Measurements from ENCODE around the gene TOR3A.
A peak's percentile ranks its signal among the peaks of the same experiment; 100 is the strongest.

TOR3A gene

DNA sequence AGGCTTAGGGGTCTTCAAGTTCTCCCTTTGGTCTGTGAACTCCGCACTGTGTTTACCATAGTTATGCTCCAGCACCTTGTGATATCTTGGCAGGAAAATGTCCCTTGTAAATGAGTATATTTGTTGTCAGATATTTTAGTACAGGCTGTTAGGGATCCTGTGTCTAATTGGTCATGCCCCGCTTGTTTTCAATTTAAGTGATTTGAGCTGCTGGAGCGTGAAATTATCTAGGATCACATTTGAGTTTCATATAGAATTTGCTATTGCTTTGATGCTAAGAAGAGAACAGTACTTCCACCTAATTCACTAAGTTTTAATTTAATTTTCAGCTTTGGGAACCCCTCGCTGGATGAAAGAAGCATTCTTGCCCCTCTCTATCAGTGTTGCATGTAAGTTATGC lies 15.4 kb upstream of the TOR3A start:
- no peak for ATAC-seq
- DNase-seq: no peak

- DNase-seq: no peak
Measured at GRCh38 chr1:179077396-179077795, 4.5 kb upstream of the TOR3A start.

GRCh38 chr1:179079113-179079761 lies 2.6 kb upstream of the TOR3A start:
- DNase-seq: peak; percentile 35
- no peak for ATAC-seq

More at GRCh38 chr1:179077396-179077795, 4.5 kb upstream of the TOR3A start:
- ATAC-seq: no peak

GRCh38 chr1:179080866-179081686 lies 794 bp upstream of the TOR3A start:
- peak; percentile 46 for ATAC-seq
- peak; percentile 30 for DNase-seq

DNA sequence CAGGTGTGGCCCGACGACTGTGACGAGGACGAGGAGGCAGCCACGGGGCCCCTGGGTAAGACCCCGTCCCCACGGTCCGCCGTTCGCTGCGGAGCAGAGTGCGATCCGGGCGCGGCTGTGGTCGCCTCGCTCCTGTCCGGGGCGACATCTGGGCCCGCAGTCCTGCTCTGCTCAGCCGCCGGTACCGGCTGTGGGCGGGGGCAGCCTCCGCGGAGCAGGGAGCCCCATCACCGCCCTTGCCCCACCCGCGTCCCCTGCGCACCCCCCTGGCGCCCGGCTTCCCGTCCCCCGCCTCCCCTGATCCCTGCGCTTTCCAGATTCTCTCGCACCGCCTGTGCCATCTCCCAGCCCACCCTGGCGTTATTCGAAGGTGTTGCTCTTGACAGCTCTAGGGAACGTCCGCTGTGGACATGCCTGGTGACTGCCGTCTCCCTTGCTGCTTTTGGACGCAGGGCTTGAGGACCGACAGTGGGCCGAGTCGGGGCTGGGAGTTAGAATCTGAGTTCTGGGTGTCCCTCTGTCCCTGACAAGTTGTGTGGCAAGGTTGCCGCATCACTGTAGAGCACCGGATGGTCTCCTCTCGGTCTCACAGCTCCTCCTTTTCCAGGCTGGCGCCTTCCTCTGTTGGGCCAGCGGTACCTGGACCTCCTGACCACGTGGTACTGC lies 596 bp downstream of the TOR3A start:
- DNase-seq: peak; percentile 42
- peak; percentile 11 for ATAC-seq

- no peak for DNase-seq
- ATAC-seq: no peak
Measured at GRCh38 chr1:179082999-179083335, 1.1 kb downstream of the TOR3A start.

- DNase-seq (no peak), ATAC-seq (no peak)
Measured at GRCh38 chr1:179083533-179083932, 1.7 kb downstream of the TOR3A start.

- DNase-seq: no peak
- ATAC-seq: no peak
Measured at GRCh38 chr1:179087665-179088064, 5.8 kb downstream of the TOR3A start.

DNA sequence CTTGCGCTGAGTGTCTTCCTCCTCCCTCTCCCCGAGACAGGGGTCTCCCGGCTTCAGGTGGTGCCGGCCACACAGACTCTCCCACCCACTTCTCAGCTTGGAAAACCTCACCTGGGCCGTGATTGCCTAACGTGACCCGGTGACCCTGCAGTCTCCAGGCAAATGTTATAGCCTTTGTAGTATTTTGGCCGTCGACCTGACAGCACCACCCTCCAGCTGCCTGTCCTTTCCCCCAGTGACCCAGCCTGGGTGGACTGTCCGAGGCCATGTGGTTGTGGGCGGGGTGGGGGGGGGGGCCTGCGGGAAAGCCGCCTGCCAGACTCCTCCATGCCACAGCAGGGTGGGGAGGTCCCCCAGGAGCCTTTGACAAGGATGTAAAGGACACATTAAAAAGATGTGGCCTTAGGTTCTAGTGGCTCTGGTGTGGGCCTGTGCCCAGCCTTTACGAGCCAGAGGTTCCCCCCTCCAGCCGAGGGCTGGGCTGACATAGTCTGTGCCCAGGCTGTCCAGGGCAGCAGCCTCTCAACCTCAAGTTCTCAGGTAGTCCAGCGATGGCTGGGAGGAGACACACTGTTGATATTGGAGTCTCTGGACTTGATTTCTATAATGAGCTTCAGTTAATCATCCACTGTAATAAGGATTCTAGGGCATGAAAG lies 8.1 kb downstream of the TOR3A start:
- no peak for DNase-seq
- ATAC-seq: no peak

GRCh38 chr1:179090522-179090921 lies 8.7 kb downstream of the TOR3A start:
- DNase-seq: no peak
- ATAC-seq: no peak

DNA sequence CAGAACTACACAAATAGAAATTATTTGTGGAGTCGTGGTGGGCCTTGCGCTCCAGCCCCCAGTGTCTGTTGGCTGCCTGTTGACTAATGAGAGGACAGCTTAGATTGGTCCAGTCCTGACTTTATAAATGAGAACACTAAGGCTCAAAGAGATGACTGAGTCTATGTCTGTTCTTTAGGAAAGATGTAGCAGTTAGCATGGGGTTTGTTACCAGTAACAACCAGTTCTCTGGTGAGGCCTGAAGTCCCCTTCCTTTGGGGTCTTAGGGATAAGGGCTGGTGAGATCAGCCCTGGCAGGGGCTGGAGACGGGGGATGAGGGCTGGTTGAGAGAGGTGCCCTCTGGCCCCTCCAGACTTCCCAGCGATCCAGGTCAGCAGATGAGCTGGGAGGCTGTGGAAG lies 9.1 kb downstream of the TOR3A start:
- ATAC-seq: no peak
- DNase-seq: no peak

DNA sequence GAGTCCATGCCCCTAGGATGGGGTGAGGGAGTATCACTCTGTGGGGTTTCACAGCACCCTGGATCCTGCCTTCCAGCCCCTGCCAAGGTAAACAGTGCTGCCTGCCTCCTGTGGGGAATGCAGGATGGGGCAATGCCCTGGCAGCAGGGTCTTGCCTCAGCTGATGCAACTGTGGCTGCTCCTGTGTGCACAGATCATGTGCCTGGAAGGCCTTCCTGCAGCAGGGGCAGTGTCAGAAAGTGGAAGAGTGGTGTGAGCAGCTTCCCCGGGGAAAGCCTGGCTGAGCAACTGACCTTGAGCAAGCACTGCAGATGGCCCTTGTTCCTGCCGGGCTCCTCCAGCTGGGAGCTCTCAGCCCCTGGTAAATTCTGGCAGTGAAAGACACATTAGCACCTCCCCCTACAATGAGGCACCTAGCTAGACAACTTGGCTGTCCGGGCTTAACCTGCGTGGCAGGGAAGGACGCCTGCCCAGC lies 9.9 kb downstream of the TOR3A start:
- DNase-seq: no peak

GRCh38 chr1:179092896-179093461 lies 11.1 kb downstream of the TOR3A start:
- ATAC-seq (no peak), DNase-seq (no peak)

More for the DNA sequence above, 9.9 kb downstream of the TOR3A start:
- ATAC-seq: no peak

DNA sequence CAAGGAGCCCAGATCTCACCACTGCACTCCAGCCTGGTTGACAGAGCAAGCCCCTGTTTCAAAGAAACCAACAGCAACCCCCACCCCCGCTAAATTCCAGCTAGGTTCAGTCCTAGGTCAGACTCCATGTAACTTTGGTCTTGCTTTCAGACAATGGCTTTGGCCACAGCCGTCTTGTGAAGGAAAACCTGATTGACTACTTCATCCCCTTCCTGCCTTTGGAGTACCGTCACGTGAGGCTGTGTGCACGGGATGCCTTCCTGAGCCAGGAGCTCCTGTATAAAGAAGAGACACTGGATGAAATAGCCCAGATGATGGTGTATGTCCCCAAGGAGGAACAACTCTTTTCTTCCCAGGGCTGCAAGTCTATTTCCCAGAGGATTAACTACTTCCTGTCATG lies 12.9 kb downstream of the TOR3A start:
- ATAC-seq (no peak), DNase-seq (no peak)

DNA sequence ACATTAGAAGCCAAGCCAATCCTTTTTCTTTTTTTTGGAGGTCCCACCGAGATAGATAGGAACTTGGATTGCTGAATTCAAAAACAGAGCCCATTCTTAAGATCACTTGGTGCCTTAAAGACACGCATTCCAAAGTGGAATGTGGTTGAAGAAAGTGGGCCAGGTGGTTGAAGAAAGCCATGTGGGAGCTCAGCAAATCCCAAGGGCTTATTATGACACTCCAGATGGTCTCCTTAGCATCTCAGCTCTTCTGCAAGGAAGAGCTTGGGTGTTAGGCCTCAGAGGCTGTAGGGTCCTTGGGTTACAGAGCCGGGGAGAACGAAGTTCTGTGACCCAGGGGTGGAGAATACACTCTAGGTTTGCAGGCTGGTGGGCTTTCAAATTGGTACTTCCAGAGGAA lies 13.5 kb downstream of the TOR3A start:
- no peak for ATAC-seq
- no peak for DNase-seq

DNA sequence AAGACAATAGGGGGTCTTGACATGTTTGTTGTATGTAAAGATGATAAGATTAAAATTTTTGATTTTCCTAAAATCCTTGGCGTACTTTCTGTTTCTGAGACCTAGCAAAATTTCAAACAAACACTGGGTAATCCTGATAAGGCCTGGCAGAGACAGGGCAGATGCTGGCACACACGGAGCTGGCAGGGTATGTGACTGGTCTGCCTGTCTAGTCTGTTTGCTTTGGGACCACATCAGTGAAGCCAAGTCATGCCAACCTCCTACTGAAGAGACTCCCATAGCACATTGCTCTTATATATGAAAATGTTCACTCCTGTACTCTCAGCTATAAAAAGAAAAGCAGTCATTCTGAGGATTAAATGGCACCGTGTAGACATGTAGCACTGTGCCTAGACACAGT lies 14.1 kb downstream of the TOR3A start:
- DNase-seq: no peak
- ATAC-seq: no peak

- no peak for DNase-seq
- ATAC-seq: no peak
Measured at GRCh38 chr1:179099891-179100290, 18.0 kb downstream of the TOR3A start.

DNA sequence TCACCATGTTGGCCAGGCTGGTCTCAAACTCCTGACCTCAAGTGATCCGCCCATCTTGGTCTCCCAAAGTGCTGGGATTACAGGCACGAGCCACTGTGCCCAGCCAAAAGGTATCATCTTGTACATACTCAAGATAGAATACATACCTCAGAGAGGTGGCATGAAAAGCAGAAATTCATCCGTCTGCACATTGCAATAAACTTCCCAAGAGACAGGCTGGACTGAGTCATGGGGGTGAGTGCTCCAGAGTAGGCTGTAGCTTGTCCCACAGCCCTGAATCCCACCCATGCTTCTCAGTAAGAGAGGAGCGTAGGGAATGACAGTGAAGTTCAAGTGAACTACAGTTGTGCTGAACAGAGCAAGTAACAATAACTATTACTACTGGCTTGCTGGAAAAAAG lies 19.7 kb downstream of the TOR3A start:
- no peak for DNase-seq
- no peak for ATAC-seq

DNA sequence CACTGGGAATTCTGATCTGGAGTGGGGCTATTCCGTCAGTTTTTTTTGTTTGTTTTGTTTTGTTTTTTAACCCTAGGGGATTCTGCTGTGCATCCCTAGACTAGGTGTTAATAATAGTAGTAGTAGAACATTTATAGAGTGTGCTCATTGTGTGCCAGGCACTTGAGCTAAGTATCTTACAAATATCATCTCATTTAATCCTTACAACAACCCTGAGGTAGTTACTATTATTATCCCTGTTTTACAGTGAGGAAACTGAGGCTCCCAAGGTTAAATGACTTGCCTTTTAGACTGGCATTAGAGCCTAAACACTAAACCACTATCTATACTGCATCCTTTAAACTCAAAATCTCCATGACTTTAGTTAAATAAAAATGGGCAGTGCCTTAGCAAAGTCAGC lies 22.1 kb downstream of the TOR3A start:
- ATAC-seq (no peak), DNase-seq (no peak)

DNA sequence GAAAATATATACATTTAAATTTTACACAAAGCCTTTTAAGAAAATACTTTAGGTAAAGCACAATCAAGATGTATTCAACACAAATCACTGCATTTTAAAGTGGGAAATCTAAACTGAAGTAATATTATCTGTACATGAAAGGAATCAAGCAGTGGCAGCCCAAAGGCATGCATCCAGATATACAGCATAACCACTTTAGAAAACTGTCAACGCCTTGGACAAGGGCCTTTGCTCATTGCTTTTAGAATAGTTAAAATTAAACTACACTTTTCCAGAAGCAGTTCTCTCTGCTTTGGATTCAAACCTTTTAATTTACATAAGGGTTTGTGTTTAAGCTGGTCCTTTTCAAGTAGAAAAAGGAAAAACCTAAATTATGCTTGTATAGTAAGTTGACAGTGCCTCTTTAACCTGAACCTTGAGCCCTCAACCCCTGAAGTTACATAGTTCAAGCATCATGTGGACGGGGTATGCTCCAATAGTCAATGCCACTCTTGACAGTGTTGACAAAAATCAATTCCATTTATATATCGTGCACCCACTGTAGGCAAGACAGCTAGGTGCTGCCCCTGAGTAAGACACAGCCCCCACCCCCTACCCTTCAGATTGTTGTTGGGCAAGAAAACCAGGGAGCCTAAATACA lies 22.9 kb downstream of the TOR3A start:
- ATAC-seq: no peak
- DNase-seq: no peak

DNA sequence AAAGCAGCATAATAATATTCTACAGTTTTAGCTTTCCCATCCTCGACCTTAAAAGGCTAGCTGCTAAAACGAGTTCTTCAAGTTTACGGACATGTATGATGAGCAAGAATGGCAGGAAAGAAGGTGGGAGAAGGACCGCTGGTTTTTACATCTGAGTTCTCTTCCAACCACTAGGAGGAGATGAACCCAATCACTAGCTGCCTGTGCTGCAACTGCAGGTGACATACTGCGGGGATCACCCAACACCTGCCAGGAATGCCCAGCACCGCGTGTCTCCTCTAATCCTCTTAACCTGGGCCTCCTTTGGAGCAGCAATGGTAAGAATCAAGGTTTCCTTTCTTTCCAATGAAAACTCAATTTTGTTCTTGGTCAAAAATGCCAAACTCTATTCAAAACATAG lies 23.5 kb downstream of the TOR3A start:
- no peak for DNase-seq
- peak; percentile 32 for ATAC-seq
